Neural progenitor cell (in vitro differentiated cells): Measurements from ENCODE around the gene FKRP. TPM values are rescaled to one million over a fixed set of nuclear protein-coding genes. Genes with fewer than 3 reads are reported as not detected.

ENCODE experiments used
- DNase-seq: peaks from one replicate; pipeline ENCODE4 v3.0.0-alpha.2; 2016; ENCODE audit warnings: low spot score
- H2AFZ ChIP-seq: fragments of 200-600 bp; sonication (generic); replicated peaks from 2 replicates; pipeline ENCODE4 v1.6.1; 2016; ENCODE audit warnings: antibody characterized with exemption
- H3F3A ChIP-seq: fragments of 200-600 bp; sonication (generic); 2 replicates; pipeline ENCODE4 v1.6.1; 2016; ENCODE audit warnings: antibody characterized with exemption, low read depth
- H3K27ac ChIP-seq: fragments of 200-600 bp; sonication (generic); 2 replicates; pipeline ENCODE4 v1.5.1; 2016; ENCODE audit warnings: mild to moderate bottlenecking
- H3K27me3 ChIP-seq: fragments of 200-600 bp; sonication (generic); 2 replicates; pipeline ENCODE4 v1.6.1; 2016; ENCODE audit warnings: mild to moderate bottlenecking, moderate library complexity
- H3K36me3 ChIP-seq: fragments of 200-600 bp; sonication (generic); 2 replicates; pipeline ENCODE4 v1.5.1; 2016
- H3K4me1 ChIP-seq: fragments of 200-600 bp; sonication (generic); 2 replicates; pipeline ENCODE4 v1.6.1; 2016; ENCODE audit warnings: mixed run types
- H3K4me2 ChIP-seq: fragments of 200-600 bp; sonication (generic); 2 replicates; pipeline ENCODE4 v1.6.1; 2016
- H3K4me3 ChIP-seq: fragments of 200-600 bp; sonication (generic); 2 replicates; pipeline ENCODE4 v1.5.1; 2016
- H3K79me2 ChIP-seq: fragments of 200-600 bp; sonication (generic); 2 replicates; pipeline ENCODE4 v1.6.1; 2016; ENCODE audit warnings: low read depth
- H3K9ac ChIP-seq: fragments of 200-600 bp; sonication (generic); 2 replicates; pipeline ENCODE4 v1.6.1; 2016
- H3K9me3 ChIP-seq: fragments of 200-600 bp; sonication (generic); 2 replicates; pipeline ENCODE4 v1.5.1; 2016; ENCODE audit warnings: low read depth
- H4K20me1 ChIP-seq: fragments of 200-600 bp; sonication (generic); 2 replicates; pipeline ENCODE4 v1.6.1; 2016; ENCODE audit warnings: low read depth
- H3K27ac Mint-ChIP-seq: 3 replicates; pipeline ENCODE4 v1.8.0; 2021; ENCODE audit warnings: mixed read lengths
- H3K27me3 Mint-ChIP-seq: 2 replicates; pipeline ENCODE4 v1.8.0; 2022; ENCODE audit warnings: low read depth, mild to moderate bottlenecking, inconsistent platforms, moderate library complexity, mixed read lengths; ENCODE audit not compliant: insufficient read depth
- H3K36me3 Mint-ChIP-seq: 3 replicates; pipeline ENCODE4 v1.8.0; 2021; ENCODE audit warnings: mixed read lengths
- H3K4me1 Mint-ChIP-seq: 3 replicates; pipeline ENCODE4 v1.8.0; 2021; ENCODE audit warnings: mixed read lengths
- H3K4me3 Mint-ChIP-seq: 3 replicates; pipeline ENCODE4 v1.8.0; 2021; ENCODE audit warnings: mild to moderate bottlenecking, moderate library complexity, mixed read lengths
- H3K9me3 Mint-ChIP-seq: 3 replicates; pipeline ENCODE4 v1.8.0; 2020; ENCODE audit warnings: mixed read lengths
- CTCF ChIP-seq: fragments of 200-600 bp; sonication (generic); IDR thresholded peaks from 2 replicates; pipeline ENCODE4 v1.5.1; 2017; ENCODE audit warnings: antibody characterized with exemption, mild to moderate bottlenecking
- EZH2 ChIP-seq: fragments of 200-600 bp; sonication (generic); IDR thresholded peaks from 2 replicates; pipeline ENCODE4 v1.6.1; 2017; ENCODE audit warnings: antibody characterized with exemption, mild to moderate bottlenecking, moderate library complexity
- EZH2phosphoT487 ChIP-seq: fragments of 200-600 bp; sonication (generic); IDR thresholded peaks from 2 replicates; pipeline ENCODE4 v1.6.1; 2017; ENCODE audit warnings: antibody characterized with exemption
- total RNA-seq: library from RNA; depleted of rRNA; stranded (reverse); fragments of >200 nt; gene quantifications from 2 replicates; pipeline ENCODE4 v1.2.3, GENCODE V29; 2015; ENCODE audit warnings: low replicate concordance

The FKRP gene
- total RNA-seq, 1 donor from 2014 or later: 18.6 TPM

- Mint-ChIP-seq H3K9me3 (no peaks in the 10 kb centered on the region), H3K27me3 (peaks cover 4% of the 10 kb centered on the region), H3K4me1 (peaks cover 31% of the 10 kb centered on the region), H3K4me3 (peak overlapping the region; percentile 52), H3K27ac (no peak overlapping the region), H3K36me3 (no peaks in the 10 kb centered on the region)
- Histone ChIP-seq H3K27ac (no peak overlapping the region), H3K79me2 (peaks cover 43% of the 10 kb centered on the region), H2AFZ (no peak overlapping the region), H3K36me3 (no peaks in the 10 kb centered on the region), H3F3A (peaks cover 22% of the 10 kb centered on the region), H3K4me3 (no peak overlapping the region), H3K4me1 (peaks cover 18% of the 10 kb centered on the region), H4K20me1 (peaks cover 35% of the 10 kb centered on the region), H3K9ac (no peak overlapping the region), H3K27me3 (peaks cover 8% of the 10 kb centered on the region), H3K4me2 (peak overlapping the region; percentile 20), H3K9me3 (no peaks in the 10 kb centered on the region)
- no peak for DNase-seq
- no peak for TF ChIP-seq EZH2phosphoT487
- TF ChIP-seq CTCF: no peak
- no peak for TF ChIP-seq EZH2
These were observed 43.1 kb downstream of the FKRP start for GRCh38 chr19:46788968-46789338.

- H3K79me2 ChIP-seq: peaks cover 39% of the 10 kb centered on the region
- no peak overlapping the region for H3K27ac ChIP-seq
- H3F3A ChIP-seq: peaks cover 22% of the 10 kb centered on the region
- Mint-ChIP-seq H3K36me3 (no peaks in the 10 kb centered on the region), H3K4me1 (peaks cover 27% of the 10 kb centered on the region), H3K4me3 (peak overlapping the region; percentile 52), H3K27me3 (peaks cover 2% of the 10 kb centered on the region), H3K9me3 (no peaks in the 10 kb centered on the region), H3K27ac (no peak overlapping the region)
- DNase-seq: no peak
- peaks cover 31% of the 10 kb centered on the region for H4K20me1 ChIP-seq
- TF ChIP-seq CTCF: no peak
- no peak for TF ChIP-seq EZH2phosphoT487
- TF ChIP-seq EZH2: no peak
- peaks cover 8% of the 10 kb centered on the region for H3K27me3 ChIP-seq
- no peak overlapping the region for H3K4me3 ChIP-seq
- no peak overlapping the region for H3K9ac ChIP-seq
- no peak overlapping the region for H3K4me2 ChIP-seq
- H2AFZ ChIP-seq: no peak overlapping the region
- peaks cover 14% of the 10 kb centered on the region for H3K4me1 ChIP-seq
- H3K9me3 ChIP-seq: no peaks in the 10 kb centered on the region
- no peaks in the 10 kb centered on the region for H3K36me3 ChIP-seq
These were observed 43.5 kb downstream of the FKRP start for GRCh38 chr19:46789371-46789770.

GRCh38 chr19:46791944-46792343, 46.1 kb downstream of the FKRP start:
- no peak for DNase-seq
- no peaks in the 10 kb centered on the region for H3K36me3 Mint-ChIP-seq
- H3F3A ChIP-seq: peaks cover 10% of the 10 kb centered on the region
- no peaks in the 10 kb centered on the region for H3K9me3 Mint-ChIP-seq
- H3K4me1 ChIP-seq: no peaks in the 10 kb centered on the region
- H3K36me3 ChIP-seq: no peaks in the 10 kb centered on the region
- no peaks in the 10 kb centered on the region for H3K9me3 ChIP-seq
- H3K27me3 ChIP-seq: peaks cover 8% of the 10 kb centered on the region
- H2AFZ ChIP-seq: no peak overlapping the region
- H3K27me3 Mint-ChIP-seq: peaks cover 5% of the 10 kb centered on the region
- TF ChIP-seq EZH2phosphoT487 (no peak), EZH2 (no peak), CTCF (no peak)
- peaks cover 8% of the 10 kb centered on the region for H3K4me1 Mint-ChIP-seq
- H3K27ac Mint-ChIP-seq: no peak overlapping the region
- no peak overlapping the region for H3K4me2 ChIP-seq
- H3K9ac ChIP-seq: no peak overlapping the region
- peaks cover 10% of the 10 kb centered on the region for H4K20me1 ChIP-seq
- no peak overlapping the region for H3K27ac ChIP-seq
- peaks cover 13% of the 10 kb centered on the region for H3K79me2 ChIP-seq
- H3K4me3 ChIP-seq: no peak overlapping the region
- H3K4me3 Mint-ChIP-seq: peak overlapping the region; percentile 43
